MCF 10A (cell line): Measurements from ENCODE around the gene ZNF445. TPM values are rescaled to one million over a fixed set of nuclear protein-coding genes. Genes with fewer than 3 reads are reported as not detected.

Source experiments
- BruUV-seq: library from RNA; stranded (reverse); fragments of 400-500 nt; replicated peaks from 2 replicates; lab custom pipeline; 2021; lab: Mats Ljungman, UMichigan
- CTCF ChIA-PET: fragments of 300-600 bp; sonication (Branson Sonifier 250); formaldehyde crosslinking; extraction: SDS; loops from one replicate; lab custom pipeline; 2021; ENCODE audit warnings: antibody characterized with exemption, inconsistent platforms; lab: Yijun Ruan, JAX
- POLR2A ChIA-PET: fragments of 300-600, 350-650 bp; sonication (Branson Sonifier 250); formaldehyde crosslinking; extraction: SDS; loops from one replicate; lab custom pipeline; 2020; ENCODE audit warnings: antibody characterized with exemption, inconsistent platforms; lab: Yijun Ruan, JAX
- DNase-seq: peaks from one replicate; pipeline ENCODE4 v3.0.0-alpha.2; 2018; ENCODE audit not compliant: unreplicated experiment
- H3K27ac Mint-ChIP-seq: one replicate; pipeline ENCODE4 v1.8.0; 2022; ENCODE audit warnings: mild to moderate bottlenecking, low read depth, mixed read lengths; ENCODE audit not compliant: unreplicated experiment
- H3K27me3 Mint-ChIP-seq: one replicate; pipeline ENCODE4 v1.8.0; 2022; ENCODE audit warnings: mixed read lengths; ENCODE audit not compliant: insufficient read depth, unreplicated experiment
- H3K36me3 Mint-ChIP-seq: one replicate; pipeline ENCODE4 v1.8.0; 2022; ENCODE audit warnings: mild to moderate bottlenecking, moderate library complexity, mixed read lengths; ENCODE audit not compliant: insufficient read depth, unreplicated experiment
- H3K4me1 Mint-ChIP-seq: one replicate; pipeline ENCODE4 v1.8.0; 2022; ENCODE audit warnings: mixed read lengths; ENCODE audit not compliant: insufficient read depth, unreplicated experiment
- H3K4me3 Mint-ChIP-seq: one replicate; pipeline ENCODE4 v1.8.0; 2022; ENCODE audit warnings: mild to moderate bottlenecking, moderate library complexity, mixed read lengths; ENCODE audit not compliant: unreplicated experiment
- H3K9me3 Mint-ChIP-seq: one replicate; pipeline ENCODE4 v1.8.0; 2022; ENCODE audit warnings: mixed read lengths; ENCODE audit not compliant: unreplicated experiment
- CTCF ChIP-seq: fragments of 200-600 bp; IDR thresholded peaks from one replicate; pipeline ENCODE4 v1.8.0; 2022; ENCODE audit warnings: antibody characterized with exemption, mild to moderate bottlenecking; ENCODE audit not compliant: unreplicated experiment
- intact Hi-C: fragments of 100-400 bp; cut with micrococcal nuclease; formaldehyde crosslinking; loops from 2 replicates; pipeline ENCODE4 v1.14.1; 2022
- total RNA-seq: library from RNA; stranded (reverse); gene quantifications from 2 replicates; pipeline ENCODE4 v1.2.3, GENCODE V29; 2022

ZNF445 gene
- total RNA-seq, 1 experiment from 2014 or later, result 11.0 TPM

GRCh38 chr3:44429459-44429858 is 48.0 kb downstream of the ZNF445 start:
- no peaks in the 10 kb centered on the region for H3K4me1 Mint-ChIP-seq
- no peaks in the 10 kb centered on the region for H3K36me3 Mint-ChIP-seq
- no peak overlapping the region for H3K4me3 Mint-ChIP-seq
- no peaks in the 10 kb centered on the region for H3K9me3 Mint-ChIP-seq
- no peak overlapping the region for H3K27ac Mint-ChIP-seq
- no peak for TF ChIP-seq CTCF
- H3K27me3 Mint-ChIP-seq, result no peaks in the 10 kb centered on the region
- no TSS peak for BruUV-seq
- no peak for DNase-seq
- intact Hi-C loops, result no loop called here
- ChIA-PET POLR2A (no interaction called here), CTCF (no interaction called here)

DNA sequence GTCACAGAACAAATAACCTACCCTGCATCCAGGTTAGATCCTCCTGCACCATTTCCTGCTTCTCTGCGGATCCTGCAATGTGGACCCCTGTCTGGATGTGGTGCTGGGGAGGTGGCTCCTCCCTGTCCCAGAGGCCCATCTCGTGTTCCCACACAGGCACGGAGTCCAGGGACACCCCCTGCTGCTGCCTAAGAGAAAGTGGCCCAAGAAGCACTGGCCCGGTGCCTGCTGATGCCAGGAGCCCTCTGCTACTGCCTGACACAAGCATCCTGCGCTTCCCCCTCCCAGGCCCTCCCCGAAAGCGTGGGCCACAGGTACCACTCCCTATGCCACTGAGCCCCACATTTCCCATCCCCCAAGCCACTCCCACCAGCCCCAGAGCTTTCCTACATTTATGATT is 48.6 kb downstream of the ZNF445 start:
- Mint-ChIP-seq H3K9me3 (no peaks in the 10 kb centered on the region), H3K4me1 (no peaks in the 10 kb centered on the region), H3K27me3 (no peaks in the 10 kb centered on the region), H3K27ac (no peak overlapping the region), H3K36me3 (no peaks in the 10 kb centered on the region), H3K4me3 (no peak overlapping the region)
- POLR2A ChIA-PET, result no interaction called here
- no TSS peak for BruUV-seq
- CTCF ChIA-PET, result no interaction called here
- no peak for TF ChIP-seq CTCF
- intact Hi-C loops, result no loop called here
- no peak for DNase-seq

DNA sequence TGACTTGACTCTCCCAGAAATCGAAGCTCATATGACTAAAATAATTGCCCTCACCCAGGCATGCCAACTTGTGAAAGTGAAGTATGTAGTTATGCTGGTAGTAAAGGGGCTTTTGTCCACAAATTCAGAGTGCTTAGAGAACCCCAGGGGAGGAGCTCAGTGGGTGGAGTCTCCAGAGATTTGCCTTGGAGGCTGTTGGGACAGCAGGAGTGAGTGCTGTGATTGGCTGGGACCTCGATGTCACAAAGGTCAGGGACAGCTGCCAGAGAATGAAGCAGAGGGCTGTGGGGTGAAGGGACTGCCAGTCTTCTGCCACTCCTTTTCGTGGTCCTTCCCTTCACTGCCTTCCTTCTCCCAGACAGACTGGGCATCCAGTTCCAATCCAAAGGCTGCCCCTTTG is 49.8 kb downstream of the ZNF445 start:
- no peak for DNase-seq
- H3K27ac Mint-ChIP-seq, result no peak overlapping the region
- H3K27me3 Mint-ChIP-seq, result no peaks in the 10 kb centered on the region
- no peaks in the 10 kb centered on the region for H3K9me3 Mint-ChIP-seq
- ChIA-PET CTCF (no interaction called here), POLR2A (no interaction called here)
- no TSS peak for BruUV-seq
- H3K4me3 Mint-ChIP-seq, result no peak overlapping the region
- intact Hi-C loops, result no loop called here
- TF ChIP-seq CTCF, result no peak
- no peaks in the 10 kb centered on the region for H3K4me1 Mint-ChIP-seq
- no peaks in the 10 kb centered on the region for H3K36me3 Mint-ChIP-seq

DNA sequence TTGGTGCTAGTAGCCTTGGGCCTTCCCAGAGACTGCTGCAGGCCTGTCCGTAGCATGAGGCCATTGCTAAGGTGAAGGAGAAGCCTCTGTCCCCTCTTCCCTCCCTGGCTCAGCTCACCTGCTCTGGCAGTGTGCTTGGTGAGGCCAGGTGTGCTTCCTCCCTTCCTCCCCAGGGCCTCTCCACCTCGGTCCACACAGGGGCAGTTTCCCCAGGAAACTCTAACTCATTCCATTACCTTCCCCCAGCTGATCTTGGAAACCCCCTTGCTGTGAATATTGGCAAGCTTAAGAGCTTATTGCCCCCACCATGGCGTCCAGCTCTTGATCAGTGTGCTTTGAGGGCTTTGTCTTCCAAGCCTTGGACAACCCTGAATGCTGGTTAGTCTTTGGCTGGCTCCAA is 52.7 kb downstream of the ZNF445 start:
- no peak overlapping the region for H3K27ac Mint-ChIP-seq
- no peaks in the 10 kb centered on the region for H3K27me3 Mint-ChIP-seq
- CTCF ChIA-PET, result interaction anchor here (1.1 kb wide), 1 partner anchor 12 kb away, joined by 4 read pairs; no protein-coding TSS in a partner anchor
- BruUV-seq, result no TSS peak
- no peaks in the 10 kb centered on the region for H3K36me3 Mint-ChIP-seq
- POLR2A ChIA-PET, result no interaction called here
- no peaks in the 10 kb centered on the region for H3K4me1 Mint-ChIP-seq
- no peak for TF ChIP-seq CTCF
- intact Hi-C loops, result no loop called here
- H3K4me3 Mint-ChIP-seq, result no peak overlapping the region
- no peak for DNase-seq
- H3K9me3 Mint-ChIP-seq, result no peaks in the 10 kb centered on the region
